Chondrocyte (in vitro differentiated cells): ENCODE results near the gene EPS8L3. TPM values are rescaled to one million over a fixed set of nuclear protein-coding genes. Genes with fewer than 3 reads are reported as not detected.

ENCODE experiments used
- DNase-seq: peaks from one replicate; pipeline ENCODE4 v3.0.0; 2021; ENCODE audit warnings: mixed read lengths, low spot score
- H3K27ac Mint-ChIP-seq: one replicate; pipeline ENCODE4 v1.8.0; 2021; ENCODE audit warnings: mild to moderate bottlenecking, moderate library complexity, mixed read lengths; ENCODE audit not compliant: unreplicated experiment
- H3K27me3 Mint-ChIP-seq: 2 replicates; pipeline ENCODE4 v1.8.0; 2021; ENCODE audit warnings: low read depth, mixed read lengths
- H3K36me3 Mint-ChIP-seq: 2 replicates; pipeline ENCODE4 v1.8.0; 2021; ENCODE audit warnings: low read depth, mixed read lengths
- H3K4me1 Mint-ChIP-seq: 2 replicates; pipeline ENCODE4 v1.8.0; 2021; ENCODE audit warnings: low read depth, mild to moderate bottlenecking, mixed read lengths
- H3K4me3 Mint-ChIP-seq: one replicate; pipeline ENCODE4 v1.8.0; 2021; ENCODE audit warnings: mild to moderate bottlenecking, moderate library complexity, mixed read lengths; ENCODE audit not compliant: unreplicated experiment
- H3K9me3 Mint-ChIP-seq: 2 replicates; pipeline ENCODE4 v1.8.0; 2021; ENCODE audit warnings: low read depth, mixed read lengths
- CTCF ChIP-seq: fragments of 200-600 bp; sonication (generic); IDR thresholded peaks from 2 replicates; pipeline ENCODE4 v1.5.0; 2021; ENCODE audit warnings: antibody characterized with exemption, mild to moderate bottlenecking, moderate library complexity
- total RNA-seq: library from RNA; stranded (reverse); gene quantifications from 3 replicates; pipeline ENCODE4 v1.2.1, GENCODE V29; 2021

EPS8L3 gene
- total RNA-seq, 1 donor from 2014 or later: not detected

- DNase-seq: no peak
- no peaks in the 10 kb centered on the region for H3K36me3 Mint-ChIP-seq
- H3K27ac Mint-ChIP-seq: no peak overlapping the region
- H3K27me3 Mint-ChIP-seq: no peaks in the 10 kb centered on the region
- no peaks in the 10 kb centered on the region for H3K9me3 Mint-ChIP-seq
- TF ChIP-seq CTCF: no peak
- no peak overlapping the region for H3K4me3 Mint-ChIP-seq
- peaks cover 13% of the 10 kb centered on the region for H3K4me1 Mint-ChIP-seq
These were observed 40.6 kb downstream of the EPS8L3 start for GRCh38 chr1:109722908-109723691.

GRCh38 chr1:109721971-109722370 is 41.8 kb downstream of the EPS8L3 start:
- Mint-ChIP-seq H3K9me3 (no peaks in the 10 kb centered on the region), H3K36me3 (no peaks in the 10 kb centered on the region), H3K4me1 (peaks cover 13% of the 10 kb centered on the region), H3K27me3 (no peaks in the 10 kb centered on the region), H3K4me3 (no peak overlapping the region), H3K27ac (no peak overlapping the region)
- DNase-seq: no peak
- no peak for TF ChIP-seq CTCF

- Mint-ChIP-seq H3K36me3 (no peaks in the 10 kb centered on the region), H3K9me3 (no peaks in the 10 kb centered on the region), H3K27ac (no peak overlapping the region), H3K4me3 (no peak overlapping the region), H3K4me1 (peaks cover 13% of the 10 kb centered on the region), H3K27me3 (no peaks in the 10 kb centered on the region)
- TF ChIP-seq CTCF: no peak
- no peak for DNase-seq
These were observed 42.7 kb downstream of the EPS8L3 start for GRCh38 chr1:109721042-109721441.

- Mint-ChIP-seq H3K4me1 (peaks cover 13% of the 10 kb centered on the region), H3K27ac (peak overlapping the region; percentile 3), H3K27me3 (no peaks in the 10 kb centered on the region), H3K9me3 (no peaks in the 10 kb centered on the region), H3K4me3 (no peak overlapping the region), H3K36me3 (no peaks in the 10 kb centered on the region)
- no peak for DNase-seq
- TF ChIP-seq CTCF: no peak
These were observed 44.3 kb downstream of the EPS8L3 start for GRCh38 chr1:109719337-109719837.

GRCh38 chr1:109718495-109718894 is 45.2 kb downstream of the EPS8L3 start:
- Mint-ChIP-seq H3K36me3 (no peaks in the 10 kb centered on the region), H3K27me3 (no peaks in the 10 kb centered on the region), H3K27ac (no peak overlapping the region), H3K4me3 (no peak overlapping the region), H3K9me3 (no peaks in the 10 kb centered on the region), H3K4me1 (peaks cover 11% of the 10 kb centered on the region)
- no peak for TF ChIP-seq CTCF
- no peak for DNase-seq
